Peyer's patch (tissue), 4 donors: ENCODE measurements around the gene MAML2. TPM values are rescaled to one million over a fixed set of nuclear protein-coding genes. Genes with fewer than 3 reads are reported as not detected.

Source experiments
- DNase-seq, 3 donors: peaks; one replicate each; pipeline ENCODE4 v3.0.0-alpha.2; 2017 to 2019
- H3K27ac ChIP-seq, 4 donors: fragments of 200-600 bp; sonication (generic); one replicate each; pipeline ENCODE4 v1.5.1; 2016 to 2019
- H3K27me3 ChIP-seq, 2 donors: fragments of 200-600 bp; sonication (generic); one replicate each; pipeline ENCODE4 v1.5.1; 2019
- H3K36me3 ChIP-seq, 3 donors: fragments of 200-600 bp; sonication (generic); one replicate each; pipeline ENCODE4 v1.5.1; 2016 to 2019
- H3K4me1 ChIP-seq, 4 donors: fragments of 200-600 bp; sonication (generic); one replicate each; pipeline ENCODE4 v1.5.1; 2016 to 2019
- H3K4me3 ChIP-seq, 4 donors: fragments of 200-600 bp; sonication (generic); 1 replicate in 3 of 4; 2 replicates in 1 of 4; pipeline ENCODE4 v1.5.1; 2016 to 2019; ENCODE audit warnings: mild to moderate bottlenecking in 1 of 4
- H3K9me3 ChIP-seq, 4 donors: fragments of 200-600 bp; sonication (generic); one replicate each; pipeline ENCODE4 v1.5.1; 2016 to 2019; ENCODE audit warnings: mild to moderate bottlenecking in 1 of 4
- POLR2A ChIP-seq, 2 donors: fragments of 450-650 bp; IDR thresholded peaks; one replicate each; pipeline ENCODE4 v1.5.1; 2017; ENCODE audit warnings: antibody characterized with exemption in 2 of 2, mild to moderate bottlenecking in 2 of 2, moderate library complexity in 2 of 2
- total RNA-seq, 4 donors: library from RNA; depleted of rRNA; stranded (reverse); fragments of >200 nt; gene quantifications; one replicate each; pipeline ENCODE4 v1.1.0, GENCODE V29; 2016
- TF ChIP-seq, protein P1 (sequence below), 6 experiments: fragments of 450-650 bp in 4 of 6; fragments of 200-600 bp in 2 of 6; sonication (generic) in 1 of 6; IDR thresholded peaks; one replicate each; pipeline ENCODE4 v1.5.1; 2017 to 2019; ENCODE audit warnings: antibody characterized with exemption in 6 of 6, mild to moderate bottlenecking in 3 of 6, moderate library complexity in 1 of 6

MAML2 gene
- total RNA-seq, 4 donors from 2014 or later: 8.4 to 60.2 (median 22.7) TPM

DNA sequence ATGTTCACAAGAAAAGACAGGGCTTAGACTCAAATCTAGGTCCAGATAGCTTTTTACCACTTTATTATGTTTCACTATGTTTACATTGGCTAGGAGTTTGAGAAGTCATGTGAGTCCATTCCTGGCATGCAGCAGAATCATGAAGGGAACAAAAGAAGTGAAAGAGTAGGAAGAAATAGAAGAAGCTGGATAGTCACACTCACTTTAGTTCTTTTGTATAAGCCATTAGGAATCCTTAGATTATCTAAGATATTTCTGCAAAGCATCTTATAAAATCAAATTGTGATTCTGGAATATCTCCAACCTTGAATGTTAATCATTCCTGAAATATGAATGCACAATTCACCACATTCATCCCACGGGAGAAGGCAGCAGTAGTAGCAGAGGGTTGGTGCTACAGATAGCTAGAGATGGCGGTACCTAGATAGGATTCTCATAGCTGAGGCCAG, 31.9 kb downstream of the MAML2 start:
- H3K36me3 ChIP-seq: no peaks in the 10 kb centered on the region
- H3K27ac ChIP-seq: no peak overlapping the region
- peaks cover 0 to 46% (median 3%) of the 10 kb centered on the region in 4 donors for H3K4me1 ChIP-seq
- TF ChIP-seq, protein P1, sequence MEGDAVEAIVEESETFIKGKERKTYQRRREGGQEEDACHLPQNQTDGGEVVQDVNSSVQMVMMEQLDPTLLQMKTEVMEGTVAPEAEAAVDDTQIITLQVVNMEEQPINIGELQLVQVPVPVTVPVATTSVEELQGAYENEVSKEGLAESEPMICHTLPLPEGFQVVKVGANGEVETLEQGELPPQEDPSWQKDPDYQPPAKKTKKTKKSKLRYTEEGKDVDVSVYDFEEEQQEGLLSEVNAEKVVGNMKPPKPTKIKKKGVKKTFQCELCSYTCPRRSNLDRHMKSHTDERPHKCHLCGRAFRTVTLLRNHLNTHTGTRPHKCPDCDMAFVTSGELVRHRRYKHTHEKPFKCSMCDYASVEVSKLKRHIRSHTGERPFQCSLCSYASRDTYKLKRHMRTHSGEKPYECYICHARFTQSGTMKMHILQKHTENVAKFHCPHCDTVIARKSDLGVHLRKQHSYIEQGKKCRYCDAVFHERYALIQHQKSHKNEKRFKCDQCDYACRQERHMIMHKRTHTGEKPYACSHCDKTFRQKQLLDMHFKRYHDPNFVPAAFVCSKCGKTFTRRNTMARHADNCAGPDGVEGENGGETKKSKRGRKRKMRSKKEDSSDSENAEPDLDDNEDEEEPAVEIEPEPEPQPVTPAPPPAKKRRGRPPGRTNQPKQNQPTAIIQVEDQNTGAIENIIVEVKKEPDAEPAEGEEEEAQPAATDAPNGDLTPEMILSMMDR (IDR thresholded peaks at IDR 0.05): no peak
- no peak for TF ChIP-seq POLR2A (IDR thresholded peaks at IDR 0.05)
- no peaks in the 10 kb centered on the region for H3K27me3 ChIP-seq
- H3K4me3 ChIP-seq: no peak overlapping the region
- DNase-seq: no peak
- H3K9me3 ChIP-seq: no peaks in the 10 kb centered on the region

DNA sequence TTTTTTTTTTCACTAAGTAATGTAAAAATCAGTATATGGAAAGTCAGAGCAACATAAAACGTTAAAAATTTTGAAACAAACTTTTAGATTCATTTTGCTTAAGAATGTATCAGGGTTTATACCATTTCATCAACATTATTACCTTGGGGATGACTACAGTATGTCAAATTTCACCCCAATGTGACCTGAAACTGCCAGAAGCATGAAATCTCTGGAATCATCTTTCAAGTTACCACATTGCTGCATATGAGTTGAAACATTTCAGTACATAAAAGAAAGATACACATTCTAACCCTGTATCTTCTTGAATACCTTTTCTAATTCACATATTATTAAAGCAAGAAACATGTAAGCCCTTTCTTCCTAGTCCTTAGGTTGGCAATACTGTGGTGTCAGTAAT, 32.8 kb downstream of the MAML2 start:
- Histone ChIP-seq H3K4me1 (peaks cover 0 to 48% (median 3%) of the 10 kb centered on the region in 4 donors), H3K4me3 (no peak overlapping the region), H3K27me3 (no peaks in the 10 kb centered on the region), H3K36me3 (no peaks in the 10 kb centered on the region), H3K27ac (no peak overlapping the region), H3K9me3 (no peaks in the 10 kb centered on the region)
- DNase-seq: no peak
- TF ChIP-seq, protein P1 (IDR thresholded peaks at IDR 0.05): no peak
- TF ChIP-seq POLR2A (IDR thresholded peaks at IDR 0.05): no peak

DNA sequence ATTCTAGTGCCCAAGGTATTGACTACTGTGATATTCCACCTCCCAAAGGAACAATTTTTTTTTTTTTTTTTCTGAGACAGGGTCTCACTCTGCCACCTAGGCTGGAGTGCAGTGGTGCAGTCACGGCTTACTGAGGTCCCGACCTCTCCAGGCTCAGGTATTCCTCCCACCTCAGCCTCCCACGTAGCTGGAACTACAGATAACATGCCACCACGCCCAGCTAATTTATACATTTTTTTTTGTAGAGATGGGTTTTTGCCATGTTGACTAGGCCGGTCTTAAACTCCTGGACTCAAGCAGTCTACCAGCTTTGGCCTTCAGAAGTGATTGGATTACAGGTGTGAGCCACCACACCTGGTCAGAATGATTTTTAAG, 33.4 kb downstream of the MAML2 start:
- Histone ChIP-seq H3K4me1 (peaks cover 0 to 42% (median 1%) of the 10 kb centered on the region in 4 donors), H3K9me3 (no peaks in the 10 kb centered on the region), H3K36me3 (no peaks in the 10 kb centered on the region), H3K4me3 (no peak overlapping the region), H3K27ac (no peak overlapping the region), H3K27me3 (no peaks in the 10 kb centered on the region)
- TF ChIP-seq, protein P1 (IDR thresholded peaks at IDR 0.05): no peak
- TF ChIP-seq POLR2A (IDR thresholded peaks at IDR 0.05): no peak
- DNase-seq: no peak

DNA sequence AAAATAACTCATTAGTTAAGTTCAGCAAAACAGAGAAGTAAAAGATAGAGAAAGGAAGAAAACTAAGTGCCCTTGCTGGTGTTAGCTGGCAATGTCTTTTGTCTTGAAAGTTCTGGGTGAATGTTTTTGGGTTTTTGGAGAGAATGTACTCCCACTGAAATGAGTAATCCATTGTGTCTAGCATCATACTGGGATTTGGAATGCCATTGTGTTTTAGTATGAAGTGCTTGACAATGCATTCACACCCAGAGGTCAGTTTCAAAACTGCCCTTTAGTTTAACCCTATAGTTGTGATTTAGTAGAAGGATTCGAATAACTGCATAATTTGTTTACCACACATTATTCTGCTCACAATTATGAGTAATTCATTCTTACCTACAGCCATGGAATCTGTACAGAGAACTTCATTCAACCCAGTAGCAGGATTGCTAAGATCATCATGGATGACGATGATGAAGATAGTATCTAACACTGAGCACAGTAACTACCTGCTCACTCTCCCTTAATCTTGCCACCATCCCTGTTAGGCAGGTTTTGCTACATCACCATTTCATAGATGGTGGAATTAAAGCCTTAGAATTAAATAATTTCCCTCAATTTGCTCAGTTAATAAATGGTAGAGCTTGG, 33.9 kb downstream of the MAML2 start:
- Histone ChIP-seq H3K4me3 (no peak overlapping the region), H3K27me3 (no peaks in the 10 kb centered on the region), H3K36me3 (no peaks in the 10 kb centered on the region), H3K9me3 (no peaks in the 10 kb centered on the region), H3K4me1 (peaks cover 0 to 37% (median 0%) of the 10 kb centered on the region in 4 donors), H3K27ac (no peak overlapping the region)
- no peak for TF ChIP-seq POLR2A (IDR thresholded peaks at IDR 0.05)
- TF ChIP-seq, protein P1 (IDR thresholded peaks at IDR 0.05): no peak
- no peak for DNase-seq

DNA sequence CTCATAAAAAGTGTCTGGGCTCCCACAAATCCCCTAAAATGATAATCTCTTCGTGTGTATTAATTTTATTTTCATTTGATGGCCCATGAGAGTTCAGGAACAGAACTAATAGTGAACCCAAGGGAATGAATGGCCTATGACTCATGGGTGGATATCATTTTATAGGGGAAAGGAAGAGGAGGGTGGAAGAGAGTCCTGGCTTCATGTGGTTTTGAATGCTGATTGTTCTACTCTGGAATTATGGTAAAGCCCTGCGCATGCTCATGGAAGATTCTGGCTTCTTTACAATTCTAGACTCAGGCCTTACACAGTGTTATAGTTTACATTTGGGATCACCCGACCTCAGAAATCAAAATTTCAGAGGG, 35.2 kb downstream of the MAML2 start:
- H3K27me3 ChIP-seq: no peaks in the 10 kb centered on the region
- H3K27ac ChIP-seq: peak overlapping the region; percentile 13 to 82 (median 68)
- peaks cover 0 to 42% (median 0%) of the 10 kb centered on the region in 4 donors for H3K4me1 ChIP-seq
- peak overlapping the region in 1 of 4 donors; percentile 28 for H3K4me3 ChIP-seq
- H3K36me3 ChIP-seq: no peaks in the 10 kb centered on the region
- TF ChIP-seq, protein P1 (IDR thresholded peaks at IDR 0.05): no peak
- no peak for TF ChIP-seq POLR2A (IDR thresholded peaks at IDR 0.05)
- no peaks in the 10 kb centered on the region for H3K9me3 ChIP-seq
- DNase-seq: no peak
